HEK293 (cell line): ENCODE results near the gene SMARCA1.

Experiments used
- CTCF ChIA-PET: fragments of 350-600 bp; formaldehyde crosslinking; extraction: SDS; loops from one replicate; lab custom pipeline; 2021; ENCODE audit warnings: antibody characterized with exemption; lab: Yijun Ruan, JAX
- POLR2A ChIA-PET: fragments of 300-600 bp; formaldehyde crosslinking; extraction: SDS; loops from one replicate; lab custom pipeline; 2020; ENCODE audit warnings: antibody characterized with exemption, inconsistent platforms; lab: Yijun Ruan, JAX
- H3K27ac ChIP-seq: fragments of 200-500 bp; sonication (Bioruptor generic); 2 replicates; pipeline ENCODE4 v1.5.1; 2014; ENCODE audit warnings: low read depth, low read length, control low read depth, inconsistent platforms; ENCODE audit errors: extremely low read depth
- H3K36me3 ChIP-seq, 2 experiments: fragments of 200-500 bp in 1 of 2; sonication (Bioruptor generic) in 1 of 2; 1 replicate in 1 of 2; 2 replicates in 1 of 2; pipeline ENCODE4 v1.5.1; 2014 to 2017; ENCODE audit warnings: inconsistent platforms in 2 of 2, low read length in 2 of 2; ENCODE audit not compliant: control insufficient read depth in 2 of 2, insufficient read depth in 1 of 2
- H3K4me1 ChIP-seq: fragments of 200-500 bp; sonication (Bioruptor generic); 2 replicates; pipeline ENCODE4 v1.5.1; 2014; ENCODE audit warnings: mild to moderate bottlenecking, low read length, inconsistent platforms; ENCODE audit not compliant: control insufficient read depth, insufficient read depth
- H3K4me3 ChIP-seq: 2 replicates; pipeline ENCODE4 v1.5.1; 2011; ENCODE audit warnings: low read depth, mild to moderate bottlenecking, control low read depth, low read length, moderate library complexity
- H3K9me3 ChIP-seq: fragments of 200-500 bp; sonication (Bioruptor generic); 2 replicates; pipeline ENCODE4 v1.5.1; 2014; ENCODE audit warnings: low read depth, low read length, inconsistent platforms; ENCODE audit not compliant: control insufficient read depth, insufficient read depth
- GFI1B ChIP-seq: fragments of 450-650 bp; formaldehyde crosslinking; IDR thresholded peaks from 2 replicates; pipeline ENCODE4 v1.5.1; 2016; ENCODE audit warnings: missing biosample characterization, missing genetic modification characterization
- GLI2 ChIP-seq: fragments of 450-650 bp; formaldehyde crosslinking; IDR thresholded peaks from 2 replicates; pipeline ENCODE4; 2017; ENCODE audit warnings: missing biosample characterization, missing genetic modification characterization, low read depth, borderline replicate concordance
- INSM2 ChIP-seq: fragments of 450-650 bp; formaldehyde crosslinking; IDR thresholded peaks from 2 replicates; pipeline ENCODE4 v1.5.1; 2016; ENCODE audit warnings: missing biosample characterization, missing genetic modification characterization
- KLF17 ChIP-seq: fragments of 450-650 bp; formaldehyde crosslinking; IDR thresholded peaks from 2 replicates; pipeline ENCODE4 v1.5.1; 2016; ENCODE audit warnings: missing biosample characterization, missing genetic modification characterization
- KLF7 ChIP-seq: fragments of 450-650 bp; formaldehyde crosslinking; IDR thresholded peaks from 2 replicates; pipeline ENCODE4 v1.5.1; 2016; ENCODE audit warnings: missing biosample characterization, missing genetic modification characterization, borderline replicate concordance
- OVOL3 ChIP-seq: fragments of 450-650 bp; formaldehyde crosslinking; IDR thresholded peaks from 2 replicates; pipeline ENCODE4 v1.5.1; 2016; ENCODE audit warnings: missing biosample characterization, missing genetic modification characterization
- REPIN1 ChIP-seq: fragments of 450-650 bp; formaldehyde crosslinking; IDR thresholded peaks from 2 replicates; pipeline ENCODE4 v1.5.1; 2017; ENCODE audit warnings: missing biosample characterization, missing genetic modification characterization, low read depth
- SP3 ChIP-seq: fragments of 450-650 bp; formaldehyde crosslinking; IDR thresholded peaks from 2 replicates; pipeline ENCODE4 v1.5.1; 2016; ENCODE audit warnings: missing biosample characterization, missing genetic modification characterization
- TSHZ1 ChIP-seq: fragments of 450-650 bp; formaldehyde crosslinking; IDR thresholded peaks from 2 replicates; pipeline ENCODE4 v1.5.1; 2016; ENCODE audit warnings: missing biosample characterization, missing genetic modification characterization, borderline replicate concordance
- ZBTB8A ChIP-seq: fragments of 450-650 bp; formaldehyde crosslinking; IDR thresholded peaks from 2 replicates; pipeline ENCODE4 v1.5.1; 2016; ENCODE audit warnings: missing biosample characterization, missing genetic modification characterization
- ZNF211 ChIP-seq: fragments of 450-650 bp; formaldehyde crosslinking; IDR thresholded peaks from 2 replicates; pipeline ENCODE4 v1.5.1; 2016; ENCODE audit warnings: low read depth, missing biosample characterization, missing genetic modification characterization
- ZNF362 ChIP-seq: fragments of 450-650 bp; formaldehyde crosslinking; IDR thresholded peaks from 2 replicates; pipeline ENCODE4 v1.5.1; 2016; ENCODE audit warnings: missing biosample characterization, missing genetic modification characterization
- ZNF426 ChIP-seq: fragments of 450-650 bp; formaldehyde crosslinking; IDR thresholded peaks from 2 replicates; pipeline ENCODE4 v1.5.1; 2017; ENCODE audit warnings: missing biosample characterization, missing genetic modification characterization, mild to moderate bottlenecking, inconsistent platforms, moderate library complexity
- ZNF529 ChIP-seq: fragments of 450-650 bp; formaldehyde crosslinking; IDR thresholded peaks from 2 replicates; pipeline ENCODE4 v1.5.1; 2017; ENCODE audit warnings: missing genetic modification characterization, missing biosample characterization; ENCODE audit not compliant: insufficient replicate concordance
- ZNF548 ChIP-seq: fragments of 450-650 bp; formaldehyde crosslinking; IDR thresholded peaks from 2 replicates; pipeline ENCODE4 v1.5.1; 2016; ENCODE audit warnings: missing biosample characterization, missing genetic modification characterization
- ZNF600 ChIP-seq: fragments of 450-650 bp; formaldehyde crosslinking; IDR thresholded peaks from 2 replicates; pipeline ENCODE4 v1.5.1; 2016; ENCODE audit warnings: missing biosample characterization, missing genetic modification characterization
- ZNF747 ChIP-seq: fragments of 450-650 bp; formaldehyde crosslinking; IDR thresholded peaks from 2 replicates; pipeline ENCODE4 v1.5.1; 2016; ENCODE audit warnings: missing biosample characterization, missing genetic modification characterization
- ZNF76 ChIP-seq: fragments of 450-650 bp; formaldehyde crosslinking; IDR thresholded peaks from 2 replicates; pipeline ENCODE4; 2016; ENCODE audit warnings: low read depth, missing biosample characterization, missing genetic modification characterization, borderline replicate concordance
- ZNF837 ChIP-seq: fragments of 450-650 bp; formaldehyde crosslinking; IDR thresholded peaks from 2 replicates; pipeline ENCODE4 v1.5.1; 2016; ENCODE audit warnings: missing biosample characterization, missing genetic modification characterization
- ZSCAN4 ChIP-seq: fragments of 450-650 bp; formaldehyde crosslinking; IDR thresholded peaks from 2 replicates; pipeline ENCODE4 v1.5.1; 2017; ENCODE audit warnings: missing biosample characterization, missing genetic modification characterization
- TF ChIP-seq, protein P1 (sequence below): fragments of 450-650 bp; formaldehyde crosslinking; IDR thresholded peaks from 2 replicates; pipeline ENCODE4; 2016; ENCODE audit warnings: missing biosample characterization, missing genetic modification characterization
- TF ChIP-seq, protein P2 (sequence below): fragments of 450-650 bp; formaldehyde crosslinking; IDR thresholded peaks from 2 replicates; pipeline ENCODE4 v1.5.1; 2016; ENCODE audit warnings: missing biosample characterization, missing genetic modification characterization
- TF ChIP-seq, protein P3 (sequence below): fragments of 450-650 bp; formaldehyde crosslinking; IDR thresholded peaks from 2 replicates; pipeline ENCODE4 v1.5.1; 2016; ENCODE audit warnings: missing biosample characterization, missing genetic modification characterization

SMARCA1 gene

DNA sequence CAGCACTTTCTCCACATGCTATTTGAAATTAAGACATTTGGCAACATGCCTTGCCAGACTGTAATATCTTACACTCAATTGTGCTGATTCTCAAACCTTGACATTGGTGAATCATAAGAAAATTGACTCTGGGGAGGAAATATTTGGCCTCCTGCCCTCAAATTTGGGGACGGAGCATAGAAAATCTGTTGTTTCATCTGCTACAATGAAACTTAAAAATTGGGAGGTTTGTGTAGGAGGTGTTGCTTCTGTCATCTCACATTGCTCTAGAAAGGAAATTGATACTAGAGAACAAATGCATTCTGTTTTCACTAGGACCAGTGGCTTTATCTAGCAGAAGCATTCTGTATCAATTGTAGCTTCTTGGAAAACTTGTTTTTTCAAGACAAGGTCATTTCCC is 22.1 kb upstream of the SMARCA1 start (continued):
- TF ChIP-seq OVOL3 (tag by site-specific recombination): no peak
- no peak for TF ChIP-seq GFI1B (tag by site-specific recombination)
- no peak for TF ChIP-seq ZSCAN4
- TF ChIP-seq ZNF747: no peak
- no peak for TF ChIP-seq ZNF362
- TF ChIP-seq, protein P1, sequence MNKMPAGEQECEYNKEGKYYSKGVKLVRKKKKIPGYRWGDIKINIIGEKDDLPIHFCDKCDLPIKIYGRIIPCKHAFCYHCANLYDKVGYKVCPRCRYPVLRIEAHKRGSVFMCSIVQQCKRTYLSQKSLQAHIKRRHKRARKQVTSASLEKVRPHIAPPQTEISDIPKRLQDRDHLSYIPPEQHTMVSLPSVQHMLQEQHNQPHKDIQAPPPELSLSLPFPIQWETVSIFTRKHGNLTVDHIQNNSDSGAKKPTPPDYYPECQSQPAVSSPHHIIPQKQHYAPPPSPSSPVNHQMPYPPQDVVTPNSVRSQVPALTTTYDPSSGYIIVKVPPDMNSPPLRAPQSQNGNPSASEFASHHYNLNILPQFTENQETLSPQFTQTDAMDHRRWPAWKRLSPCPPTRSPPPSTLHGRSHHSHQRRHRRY (tag by site-specific recombination): no peak
- no peak for TF ChIP-seq INSM2
- TF ChIP-seq ZNF529 (tag by site-specific recombination): no peak
- TF ChIP-seq, protein P2, sequence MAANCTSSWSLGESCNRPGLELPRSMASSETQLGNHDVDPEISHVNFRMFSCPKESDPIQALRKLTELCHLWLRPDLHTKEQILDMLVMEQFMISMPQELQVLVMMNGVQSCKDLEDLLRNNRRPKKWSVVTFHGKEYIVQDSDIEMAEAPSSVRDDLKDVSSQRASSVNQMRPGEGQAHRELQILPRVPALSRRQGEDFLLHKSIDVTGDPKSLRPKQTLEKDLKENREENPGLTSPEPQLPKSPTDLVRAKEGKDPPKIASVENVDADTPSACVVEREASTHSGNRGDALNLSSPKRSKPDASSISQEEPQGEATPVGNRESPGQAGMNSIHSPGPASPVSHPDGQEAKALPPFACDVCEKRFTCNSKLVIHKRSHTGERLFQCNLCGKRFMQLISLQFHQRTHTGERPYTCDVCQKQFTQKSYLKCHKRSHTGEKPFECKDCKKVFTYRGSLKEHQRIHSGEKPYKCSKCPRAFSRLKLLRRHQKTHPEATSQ (tag by site-specific recombination): no peak
- TF ChIP-seq ZNF837 (tag by site-specific recombination): no peak
- TF ChIP-seq SP3 (tag by site-specific recombination): no peak
- TF ChIP-seq, all 188 proteins: peak for 0

GRCh38 chrX:129544780-129545179 is 21.5 kb upstream of the SMARCA1 start:
- no peaks in the 10 kb centered on the region; the same call in 1 of the 2 replicates for H3K4me1 ChIP-seq
- ChIA-PET POLR2A (no interaction called here), CTCF (interaction anchor here (0.8 kb wide), 1 partner anchor 14 kb away, joined by 4 read pairs; no protein-coding TSS in a partner anchor)
- no peak overlapping the region for H3K27ac ChIP-seq
- peaks cover 14 to 23% of the 10 kb centered on the region in 2 experiments for H3K36me3 ChIP-seq
- H3K9me3 ChIP-seq: no peaks in the 10 kb centered on the region
- no peak overlapping the region for H3K4me3 ChIP-seq
- TF ChIP-seq ZNF426 (tag by site-specific recombination) (no peak), KLF17 (no peak), GLI2 (no peak), REPIN1 (tag by site-specific recombination) (no peak), ZNF211 (no peak), ZBTB8A (tag by site-specific recombination) (no peak), KLF7 (tag by site-specific recombination) (no peak), ZNF548 (no peak), ZNF76 (tag by site-specific recombination) (no peak), ZNF600 (tag by site-specific recombination) (no peak), TSHZ1 (tag by site-specific recombination) (no peak)
- TF ChIP-seq, protein P3, sequence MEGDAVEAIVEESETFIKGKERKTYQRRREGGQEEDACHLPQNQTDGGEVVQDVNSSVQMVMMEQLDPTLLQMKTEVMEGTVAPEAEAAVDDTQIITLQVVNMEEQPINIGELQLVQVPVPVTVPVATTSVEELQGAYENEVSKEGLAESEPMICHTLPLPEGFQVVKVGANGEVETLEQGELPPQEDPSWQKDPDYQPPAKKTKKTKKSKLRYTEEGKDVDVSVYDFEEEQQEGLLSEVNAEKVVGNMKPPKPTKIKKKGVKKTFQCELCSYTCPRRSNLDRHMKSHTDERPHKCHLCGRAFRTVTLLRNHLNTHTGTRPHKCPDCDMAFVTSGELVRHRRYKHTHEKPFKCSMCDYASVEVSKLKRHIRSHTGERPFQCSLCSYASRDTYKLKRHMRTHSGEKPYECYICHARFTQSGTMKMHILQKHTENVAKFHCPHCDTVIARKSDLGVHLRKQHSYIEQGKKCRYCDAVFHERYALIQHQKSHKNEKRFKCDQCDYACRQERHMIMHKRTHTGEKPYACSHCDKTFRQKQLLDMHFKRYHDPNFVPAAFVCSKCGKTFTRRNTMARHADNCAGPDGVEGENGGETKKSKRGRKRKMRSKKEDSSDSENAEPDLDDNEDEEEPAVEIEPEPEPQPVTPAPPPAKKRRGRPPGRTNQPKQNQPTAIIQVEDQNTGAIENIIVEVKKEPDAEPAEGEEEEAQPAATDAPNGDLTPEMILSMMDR (tag by site-specific recombination): no peak
